ENCODE results near the gene MYO3B. TPM values are rescaled to one million over a fixed set of nuclear protein-coding genes. Genes with fewer than 3 reads are reported as not detected.

MYO3B gene
- total and polyA plus RNA-seq, 12 donors, result 0.04 to 0.11 (median 0.06) TPM; not detected in 8

GRCh38 chr2:170307052-170307451, 129.1 kb downstream of the MYO3B start:
- no peaks in the 10 kb centered on the region for H3K4me1 ChIP-seq (replicated peaks in 1 of 2)

DNA sequence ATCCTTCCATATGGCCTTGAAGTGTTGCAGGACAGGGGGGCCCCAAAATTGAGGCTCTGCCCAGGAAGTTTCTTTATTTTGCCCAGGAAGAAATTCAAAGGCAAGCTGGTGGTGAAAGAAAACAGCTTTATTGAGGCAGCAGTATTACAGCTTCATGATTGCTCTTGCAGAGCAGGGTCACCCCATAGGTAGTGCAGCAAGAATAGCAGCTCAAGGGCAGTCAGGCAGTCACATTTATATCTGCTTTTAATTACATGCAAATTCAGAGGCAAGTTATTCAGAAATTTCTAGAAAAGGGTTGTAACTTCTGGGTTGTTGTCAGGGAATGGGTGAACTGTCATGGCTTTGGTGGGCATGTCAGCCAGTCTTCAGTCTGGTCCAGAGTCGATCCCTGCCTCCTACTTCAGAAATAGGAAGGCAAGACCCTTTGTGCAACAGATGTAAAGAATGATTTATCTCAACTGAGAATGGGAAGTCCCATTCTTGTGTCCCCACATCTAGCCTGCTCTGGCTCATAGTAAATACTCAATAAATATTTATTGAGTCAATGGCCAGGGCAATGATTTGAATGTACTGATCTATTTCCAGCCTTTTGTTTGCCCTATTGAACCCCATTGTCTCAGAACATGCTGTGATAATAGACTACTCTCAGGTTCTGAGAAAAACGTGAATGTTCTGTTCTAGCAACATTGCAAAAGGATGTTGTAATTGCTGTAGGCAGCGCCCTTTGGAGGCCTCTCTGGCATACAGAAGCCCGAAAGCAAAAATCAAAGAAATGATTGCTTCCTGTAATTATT, 129.8 kb downstream of the MYO3B start:
- DNase-seq, result no peak
- Histone ChIP-seq H3K27me3 (peaks cover 3% of the 10 kb centered on the region), H3K27ac (no peak overlapping the region), H3K9me3 (replicated peaks in 1 of 3) (no peaks in the 10 kb centered on the region), H3K4me1 (replicated peaks in 1 of 2) (no peaks in the 10 kb centered on the region), H3K4me3 (no peak overlapping the region), H3K36me3 (replicated peaks in 1 of 2) (no peaks in the 10 kb centered on the region)
- 63 to 75% (median 68%) methylated on average over 4 of the region's 4 CpGs for WGBS, 4 donors
- intact Hi-C loops (cut with DNase I), result no loop called here
- TF ChIP-seq POLR2A (IDR thresholded peaks at IDR 0.05) (no peak), CTCF (IDR thresholded peaks at IDR 0.05) (no peak)

More at GRCh38 chr2:170307052-170307451, 129.1 kb downstream of the MYO3B start:
- H3K36me3 ChIP-seq (replicated peaks in 1 of 2), result no peaks in the 10 kb centered on the region
- no peaks in the 10 kb centered on the region for H3K9me3 ChIP-seq (replicated peaks in 1 of 3)
- 62 to 72% (median 69%) methylated on average over 2 of the region's 2 CpGs for WGBS, 4 donors
- peaks cover 3% of the 10 kb centered on the region for H3K27me3 ChIP-seq
- TF ChIP-seq POLR2A (IDR thresholded peaks at IDR 0.05), result no peak
- TF ChIP-seq CTCF (IDR thresholded peaks at IDR 0.05), result no peak
- H3K4me3 ChIP-seq, result no peak overlapping the region
- DNase-seq, result no peak
- intact Hi-C loops (cut with DNase I), result no loop called here
- no peak overlapping the region for H3K27ac ChIP-seq

GRCh38 chr2:170310876-170311502, 133.0 kb downstream of the MYO3B start:
- Histone ChIP-seq H3K4me3 (no peak overlapping the region), H3K9me3 (replicated peaks in 1 of 3) (no peaks in the 10 kb centered on the region), H3K27ac (no peak overlapping the region), H3K36me3 (replicated peaks in 1 of 2) (no peaks in the 10 kb centered on the region), H3K27me3 (peaks cover 3% of the 10 kb centered on the region), H3K4me1 (replicated peaks in 1 of 2) (no peaks in the 10 kb centered on the region)
- WGBS, 4 donors, result 46 to 65% (median 63%) methylated on average over 5 of the region's 5 CpGs
- TF ChIP-seq CTCF (IDR thresholded peaks at IDR 0.05) (no peak), POLR2A (IDR thresholded peaks at IDR 0.05) (no peak)
- DNase-seq, result no peak
- intact Hi-C loops (cut with DNase I), result no loop called here

DNA sequence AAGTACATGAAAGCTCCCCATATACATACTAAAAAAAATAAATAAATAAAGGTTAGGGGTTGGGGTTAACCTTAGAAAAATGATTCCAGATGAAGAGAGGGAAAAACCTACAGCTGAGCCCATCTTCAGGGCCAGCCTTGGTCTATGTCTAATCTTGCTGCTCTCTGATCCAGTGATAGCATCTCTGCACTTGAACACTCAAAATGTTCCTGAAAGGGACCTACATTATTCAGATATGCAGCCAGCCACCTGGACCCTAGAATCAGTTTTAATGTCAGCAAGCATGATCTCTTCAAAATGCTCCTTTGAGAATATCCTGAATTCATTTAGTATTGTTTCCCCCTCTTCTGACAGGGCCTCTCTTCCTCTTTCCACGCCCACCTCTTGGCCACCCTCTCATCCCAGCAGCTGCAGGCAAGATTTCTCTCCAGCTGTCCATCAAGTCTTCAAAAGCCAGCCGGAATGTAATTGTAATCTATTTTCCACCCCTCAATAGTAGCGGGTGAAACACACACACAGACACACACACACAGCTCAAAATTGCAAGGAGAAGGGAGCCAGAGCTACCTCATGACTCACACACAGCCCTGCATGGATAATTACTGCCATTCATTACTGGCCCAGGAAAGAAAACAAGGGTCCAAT, 135.5 kb downstream of the MYO3B start:
- WGBS, 4 donors, result 53 to 55% (median 54%) methylated on average over 3 of the region's 3 CpGs
- intact Hi-C loops (cut with DNase I), result no loop called here
- Histone ChIP-seq H3K9me3 (replicated peaks in 1 of 3) (no peaks in the 10 kb centered on the region), H3K27me3 (peaks cover 3% of the 10 kb centered on the region), H3K4me1 (replicated peaks in 1 of 2) (no peaks in the 10 kb centered on the region), H3K36me3 (replicated peaks in 1 of 2) (no peaks in the 10 kb centered on the region), H3K27ac (no peak overlapping the region), H3K4me3 (no peak overlapping the region)
- no peak for TF ChIP-seq POLR2A (IDR thresholded peaks at IDR 0.05)
- no peak for TF ChIP-seq CTCF (IDR thresholded peaks at IDR 0.05)
- DNase-seq, result no peak
